Left ventricle myocardium inferior (tissue), 1 donor: ENCODE data around the gene TRIM29. TPM values are rescaled to one million over a fixed set of nuclear protein-coding genes. Genes with fewer than 3 reads are reported as not detected.

Source experiments
- DNase-seq: peaks from one replicate; pipeline ENCODE4 v3.0.0-alpha.2; 2020
- H3K27ac ChIP-seq: fragments of 200-600 bp; replicated peaks from 2 replicates; pipeline ENCODE4 v1.8.0; 2021
- H3K27me3 ChIP-seq: fragments of 200-600 bp; 2 replicates; pipeline ENCODE4 v1.8.0; 2021; ENCODE audit warnings: low read depth
- H3K36me3 ChIP-seq: fragments of 200-600 bp; 2 replicates; pipeline ENCODE4 v1.8.0; 2021
- H3K4me1 ChIP-seq: fragments of 200-600 bp; 2 replicates; pipeline ENCODE4 v1.8.0; 2021
- H3K4me3 ChIP-seq: fragments of 200-600 bp; 2 replicates; pipeline ENCODE4 v1.8.0; 2021; ENCODE audit warnings: mild to moderate bottlenecking, moderate library complexity
- H3K9me3 ChIP-seq: fragments of 200-600 bp; replicated peaks from 2 replicates; pipeline ENCODE4 v1.8.0; 2021
- CTCF ChIP-seq: fragments of 200-600 bp; IDR thresholded peaks from 2 replicates; pipeline ENCODE4 v1.8.0; 2021; ENCODE audit warnings: antibody characterized with exemption, mild to moderate bottlenecking, borderline replicate concordance
- intact Hi-C: fragments of 100-400 bp; cut with micrococcal nuclease; formaldehyde crosslinking; loops from one replicate; pipeline ENCODE4 v1.11.0; 2022
- total RNA-seq: library from RNA; stranded (reverse); fragmentation: NEBNext Ultra II Directional; extraction: Animal tissue kit (Norgen Biotek cat#: 25700); gene quantifications from one replicate; pipeline ENCODE4 v1.2.1, GENCODE V29; 2021
- donor health status: DM: no; HTN: yes; CAD: no; lungs with severe emphysema.

TRIM29 gene
- total RNA-seq, 1 donor from 2014 or later: not detected

GRCh38 chr11:120139316-120140069 lies 1.6 kb upstream of the TRIM29 start:
- Histone ChIP-seq H3K9me3 (no peaks in the 10 kb centered on the region), H3K4me3 (no peak overlapping the region), H3K27me3 (peaks cover 76% of the 10 kb centered on the region), H3K36me3 (no peaks in the 10 kb centered on the region), H3K27ac (no peak overlapping the region), H3K4me1 (no peaks in the 10 kb centered on the region)
- intact Hi-C loops: no loop called here
- no peak for DNase-seq
- no peak for TF ChIP-seq CTCF

DNA sequence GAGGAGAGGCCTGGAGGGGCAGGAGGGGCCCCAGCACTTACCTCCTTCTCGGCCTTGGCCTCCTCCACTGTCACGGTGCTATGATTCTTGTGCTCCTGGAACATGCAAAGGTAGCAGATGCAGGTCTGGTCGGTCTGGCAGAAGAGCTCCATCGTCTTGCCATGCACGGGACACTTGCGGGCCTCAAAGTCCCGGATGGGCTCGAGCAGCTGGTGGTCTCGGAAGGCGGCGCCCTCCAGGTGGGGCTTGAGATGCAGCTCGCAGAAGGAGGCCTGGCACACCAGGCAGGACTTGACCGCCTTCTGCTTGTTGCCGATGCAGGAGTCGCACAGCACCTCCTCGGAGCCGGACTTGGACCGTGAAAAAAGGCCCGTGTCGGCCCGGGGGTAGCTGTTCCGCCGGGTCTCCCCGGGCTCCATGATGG lies 714 bp downstream of the TRIM29 start:
- DNase-seq: no peak
- no peak overlapping the region for H3K4me3 ChIP-seq
- H3K27ac ChIP-seq: no peak overlapping the region
- H3K9me3 ChIP-seq: no peaks in the 10 kb centered on the region
- TF ChIP-seq CTCF: no peak
- no peaks in the 10 kb centered on the region for H3K36me3 ChIP-seq
- intact Hi-C loops: no loop called here
- no peaks in the 10 kb centered on the region for H3K4me1 ChIP-seq
- H3K27me3 ChIP-seq: peaks cover 56% of the 10 kb centered on the region

GRCh38 chr11:120136356-120136755 lies 1.6 kb downstream of the TRIM29 start:
- intact Hi-C loops: no loop called here
- Histone ChIP-seq H3K27me3 (peaks cover 48% of the 10 kb centered on the region), H3K4me3 (no peak overlapping the region), H3K36me3 (no peaks in the 10 kb centered on the region), H3K4me1 (no peaks in the 10 kb centered on the region), H3K9me3 (no peaks in the 10 kb centered on the region), H3K27ac (no peak overlapping the region)
- TF ChIP-seq CTCF: no peak
- no peak for DNase-seq

GRCh38 chr11:120135838-120136237 lies 2.1 kb downstream of the TRIM29 start:
- Histone ChIP-seq H3K9me3 (no peaks in the 10 kb centered on the region), H3K27me3 (peaks cover 43% of the 10 kb centered on the region), H3K4me1 (no peaks in the 10 kb centered on the region), H3K27ac (no peak overlapping the region), H3K4me3 (no peak overlapping the region), H3K36me3 (no peaks in the 10 kb centered on the region)
- intact Hi-C loops: no loop called here
- no peak for TF ChIP-seq CTCF
- DNase-seq: no peak

DNA sequence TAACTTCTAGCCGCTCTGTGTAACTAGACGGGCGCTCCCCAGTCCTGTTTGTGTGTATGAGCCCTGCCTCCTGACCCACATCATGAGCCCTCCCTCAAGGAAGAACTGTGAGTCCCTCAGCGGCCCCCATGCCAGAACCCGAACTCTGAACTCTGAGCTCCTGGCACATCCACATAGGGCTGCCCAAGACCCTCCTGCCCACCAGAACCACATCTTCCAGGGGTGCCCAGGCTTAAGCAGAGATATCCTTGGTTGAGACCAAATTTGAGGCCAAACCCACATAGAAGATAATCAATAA lies 3.0 kb downstream of the TRIM29 start:
- no peaks in the 10 kb centered on the region for H3K9me3 ChIP-seq
- TF ChIP-seq CTCF: no peak
- intact Hi-C loops: no loop called here
- no peak overlapping the region for H3K4me3 ChIP-seq
- H3K27me3 ChIP-seq: peaks cover 37% of the 10 kb centered on the region
- no peaks in the 10 kb centered on the region for H3K36me3 ChIP-seq
- H3K27ac ChIP-seq: no peak overlapping the region
- no peak for DNase-seq
- no peaks in the 10 kb centered on the region for H3K4me1 ChIP-seq
